Mammary epithelial cell (primary cell): ENCODE results near the gene PRKD1.

Experiments
- EZH2 ChIP-seq: IDR thresholded peaks from 2 replicates; pipeline ENCODE4 v1.6.1; 2012; ENCODE audit warnings: low read length, inconsistent platforms, borderline replicate concordance
- TF ChIP-seq, protein P1 (sequence below), 2 donors: IDR thresholded peaks in 1 of 2; conservative IDR thresholded peaks in 1 of 2; 2 replicates each; pipeline ENCODE4 v1.5.1; 2011 to 2012; ENCODE audit warnings: inconsistent platforms in 2 of 2, low read length in 2 of 2, mild to moderate bottlenecking in 2 of 2, control low read depth in 1 of 2, low read depth in 1 of 2; ENCODE audit not compliant: insufficient read depth in 1 of 2; ENCODE audit errors: extremely low read depth in 1 of 2

DNA sequence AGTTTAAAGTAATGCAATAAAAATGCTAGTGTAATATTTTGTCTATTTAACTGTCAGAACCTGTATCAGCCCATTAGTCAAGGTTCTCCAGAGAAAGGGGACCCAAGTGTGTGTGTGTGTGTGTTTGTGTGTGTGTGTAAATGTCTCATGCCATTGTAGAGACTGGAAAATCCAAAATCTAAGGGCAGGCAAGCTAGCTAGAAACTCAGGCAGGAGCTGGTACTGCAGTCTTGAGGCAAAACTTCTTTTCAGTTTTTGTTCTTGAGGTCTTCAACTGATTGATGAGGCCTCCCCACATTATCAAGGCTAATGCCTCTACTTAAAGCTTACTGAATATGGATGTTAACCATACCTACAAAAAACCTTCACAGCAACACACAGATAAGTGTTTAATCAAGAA lies 126.7 kb downstream of the PRKD1 start:
- TF ChIP-seq, protein P1, sequence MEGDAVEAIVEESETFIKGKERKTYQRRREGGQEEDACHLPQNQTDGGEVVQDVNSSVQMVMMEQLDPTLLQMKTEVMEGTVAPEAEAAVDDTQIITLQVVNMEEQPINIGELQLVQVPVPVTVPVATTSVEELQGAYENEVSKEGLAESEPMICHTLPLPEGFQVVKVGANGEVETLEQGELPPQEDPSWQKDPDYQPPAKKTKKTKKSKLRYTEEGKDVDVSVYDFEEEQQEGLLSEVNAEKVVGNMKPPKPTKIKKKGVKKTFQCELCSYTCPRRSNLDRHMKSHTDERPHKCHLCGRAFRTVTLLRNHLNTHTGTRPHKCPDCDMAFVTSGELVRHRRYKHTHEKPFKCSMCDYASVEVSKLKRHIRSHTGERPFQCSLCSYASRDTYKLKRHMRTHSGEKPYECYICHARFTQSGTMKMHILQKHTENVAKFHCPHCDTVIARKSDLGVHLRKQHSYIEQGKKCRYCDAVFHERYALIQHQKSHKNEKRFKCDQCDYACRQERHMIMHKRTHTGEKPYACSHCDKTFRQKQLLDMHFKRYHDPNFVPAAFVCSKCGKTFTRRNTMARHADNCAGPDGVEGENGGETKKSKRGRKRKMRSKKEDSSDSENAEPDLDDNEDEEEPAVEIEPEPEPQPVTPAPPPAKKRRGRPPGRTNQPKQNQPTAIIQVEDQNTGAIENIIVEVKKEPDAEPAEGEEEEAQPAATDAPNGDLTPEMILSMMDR (conservative IDR thresholded peaks at IDR 0.05 in 1 of 2, IDR thresholded peaks at IDR 0.05 in 1 of 2; ENCODE audit: extremely low read depth in 1 of 2, insufficient read depth in 1 of 2, low read depth in 1 of 2, low read length in 2 of 2): no peak
- no peak for TF ChIP-seq EZH2
